H1 (cell line): Measurements from ENCODE around the gene FSIP1. TPM values are rescaled to one million over a fixed set of nuclear protein-coding genes. Genes with fewer than 3 reads are reported as not detected.

Source experiments
- ASH2L ChIP-seq: fragments of 200-600, 300-600 bp; sonication (generic); IDR thresholded peaks from one replicate; pipeline ENCODE4 v1.7.1; 2017; ENCODE audit warnings: low read length
- ATF2 ChIP-seq: IDR thresholded peaks from 2 replicates; pipeline ENCODE4 v1.6.1; 2012; ENCODE audit warnings: low read length, inconsistent platforms
- CBX5 ChIP-seq: fragments of 300-800, 300-1000 bp; sonication (generic); IDR thresholded peaks from 2 replicates; pipeline ENCODE4 v1.7.1; 2016; ENCODE audit warnings: antibody characterized with exemption, low read length, low read depth
- CBX8 ChIP-seq: fragments of 300-800, 300-1000 bp; sonication (generic); IDR thresholded peaks from 2 replicates; pipeline ENCODE4 v1.7.1; 2016; ENCODE audit warnings: low read depth, low read length, borderline replicate concordance
- CHD1 ChIP-seq: IDR thresholded peaks from 2 replicates; pipeline ENCODE4 v1.6.1; 2012; ENCODE audit warnings: low read depth, low read length, improper control_type of control experiment
- CTBP2 ChIP-seq: IDR thresholded peaks from 2 replicates; pipeline ENCODE4 v1.7.0; 2011; ENCODE audit warnings: borderline replicate concordance, mild to moderate bottlenecking, moderate library complexity, mixed read lengths, low read length; ENCODE audit not compliant: insufficient read depth, insufficient read length
- CTCF ChIP-seq, 3 experiments: IDR thresholded peaks; 1 replicate in 2 of 3; 2 replicates in 1 of 3; pipeline versions ENCODE4 v1.5.1 to v1.6.1; 2011; ENCODE audit warnings: low read length in 3 of 3, mild to moderate bottlenecking in 3 of 3, inconsistent platforms in 2 of 3, low read depth in 1 of 3, moderate library complexity in 1 of 3; ENCODE audit not compliant: insufficient read depth in 1 of 3; ENCODE audit errors: control extremely low read depth in 1 of 3
- HDAC2 ChIP-seq, 2 experiments: fragments of 300-600 bp in 1 of 2; sonication (generic) in 1 of 2; IDR thresholded peaks; 2 replicates each; pipeline ENCODE4 v1.6.1; 2011 to 2012; ENCODE audit warnings: low read depth in 2 of 2, low read length in 2 of 2, mild to moderate bottlenecking in 2 of 2, moderate library complexity in 2 of 2, borderline replicate concordance in 1 of 2, inconsistent platforms in 1 of 2
- JUN ChIP-seq: IDR thresholded peaks from 2 replicates; pipeline ENCODE4 v1.6.1; 2011; ENCODE audit warnings: low read depth, mild to moderate bottlenecking, improper control_type of control experiment, low read length
- MAFK ChIP-seq: IDR thresholded peaks from 2 replicates; pipeline ENCODE4 v1.6.1; 2012; ENCODE audit warnings: low read depth, mild to moderate bottlenecking, improper control_type of control experiment, low read length
- POLR2A ChIP-seq, 2 experiments: IDR thresholded peaks; 1 replicate in 1 of 2; 2 replicates in 1 of 2; pipeline ENCODE4 v1.6.1; 2011; ENCODE audit warnings: low read depth in 2 of 2, low read length in 2 of 2, mild to moderate bottlenecking in 2 of 2; ENCODE audit errors: control extremely low read depth in 1 of 2
- POLR2AphosphoS5 ChIP-seq: IDR thresholded peaks from 2 replicates; pipeline ENCODE4 v1.6.1; 2011; ENCODE audit warnings: low read depth, low read length
- POU5F1 ChIP-seq: IDR thresholded peaks from 2 replicates; pipeline ENCODE4 v1.6.1; 2011; ENCODE audit warnings: low read depth, mild to moderate bottlenecking, low read length, moderate library complexity
- RXRA ChIP-seq: IDR thresholded peaks from 2 replicates; pipeline ENCODE4 v1.6.1; 2011; ENCODE audit warnings: low read depth, mild to moderate bottlenecking, low read length, moderate library complexity; ENCODE audit not compliant: insufficient read depth
- SIN3A ChIP-seq, 2 experiments: IDR thresholded peaks in 1 of 2; conservative IDR thresholded peaks in 1 of 2; 2 replicates each; pipeline ENCODE4 v1.6.1; 2011 to 2012; ENCODE audit warnings: low read length in 2 of 2, improper control_type of control experiment in 1 of 2, low read depth in 1 of 2, mild to moderate bottlenecking in 1 of 2
- SIX5 ChIP-seq: IDR thresholded peaks from 2 replicates; pipeline ENCODE4 v1.6.1; 2011; ENCODE audit warnings: mild to moderate bottlenecking, low read depth, low read length
- SP4 ChIP-seq: IDR thresholded peaks from 2 replicates; pipeline ENCODE4 v1.6.1; 2012; ENCODE audit warnings: low read length, inconsistent platforms
- USF2 ChIP-seq: IDR thresholded peaks from 2 replicates; pipeline ENCODE4 v1.6.1; 2011; ENCODE audit warnings: low read length, improper control_type of control experiment
- ZNF274 ChIP-seq: IDR thresholded peaks from 2 replicates; pipeline ENCODE4 v1.7.0; 2012; ENCODE audit warnings: low read length, borderline replicate concordance; ENCODE audit errors: extremely low read depth
- polyA plus RNA-seq, 7 experiments: library from polyadenylated mRNA; depleted of rRNA in 3 of 7; stranded (reverse) in 5 of 7; unstranded in 2 of 7; fragments of >200 nt in 5 of 7; fragments of 200-250 nt in 2 of 7; gene quantifications; 1 replicate in 5 of 7; 2 replicates in 1 of 7; 4 replicates in 1 of 7; pipeline versions ENCODE4 v1.2.1 to v1.2.3, GENCODE V29; 2011 to 2013; ENCODE audit warnings: missing spikeins in 2 of 7, mixed read lengths in 2 of 7
- total RNA-seq: library from RNA; stranded (reverse); fragmentation: NEBNext Ultra II Directional; extraction: Animal tissue kit (Norgen Biotek cat#: 25700); gene quantifications from 2 replicates; pipeline ENCODE4 v1.2.1, GENCODE V29; 2021

FSIP1 gene
- total and polyA plus RNA-seq, 2 of the 8 experiments (the other 6 are each of a cell fraction or from before 2014, with no cell fraction given), result 0.18 to 1.3 TPM

- TF ChIP-seq ASH2L, result peak; percentile 68
- 0 out of 2 replicates have a peak, but pooled peaks have one; percentile 38 for TF ChIP-seq SP4
- TF ChIP-seq CBX8, result no peak
- TF ChIP-seq CHD1, result peak; percentile 83
- no peak for TF ChIP-seq POU5F1
- no peak; the same call in 1 of the 2 replicates for TF ChIP-seq SIX5
- TF ChIP-seq JUN, result no peak
- no peak for TF ChIP-seq RXRA
- no peak for TF ChIP-seq ATF2
- peak in 1 of 2 experiments; percentile 80; a peak in 2 of 3 replicates for TF ChIP-seq POLR2A (IDR thresholded peaks at IDR 0.05; ENCODE audit: control extremely low read depth in 1 of 2, low read depth in 2 of 2, low read length in 2 of 2)
- peak; percentile 81 to 95; a peak in 3 of 4 replicates for TF ChIP-seq SIN3A (conservative IDR thresholded peaks at IDR 0.05 in 1 of 2, IDR thresholded peaks at IDR 0.05 in 1 of 2; ENCODE audit: low read depth in 1 of 2, low read length in 2 of 2)
- TF ChIP-seq CBX5, result no peak
- TF ChIP-seq ZNF274, result no peak
- no peak for TF ChIP-seq CTBP2
- TF ChIP-seq HDAC2 (IDR thresholded peaks at IDR 0.05; ENCODE audit: borderline replicate concordance in 1 of 2, low read depth in 2 of 2, low read length in 2 of 2), result peak in 1 of 2 experiments; percentile 78; a peak in 2 of 4 replicates
- no peak for TF ChIP-seq MAFK
- no peak for TF ChIP-seq CTCF (IDR thresholded peaks at IDR 0.05; ENCODE audit: control extremely low read depth in 1 of 3, insufficient read depth in 1 of 3, low read depth in 1 of 3, low read length in 3 of 3)
- no peak for TF ChIP-seq USF2
- TF ChIP-seq POLR2AphosphoS5, result peak; percentile 78
Measured at GRCh38 chr15:39782441-39783138, at the start of gene FSIP1 (continued).
